Tibial nerve (tissue), 4 donors: ENCODE results near the gene TRIM77. TPM values are rescaled to one million over a fixed set of nuclear protein-coding genes. Genes with fewer than 3 reads are reported as not detected.
"Not testable (repeated sequence)": the region's sequence is repeated elsewhere in the genome, so short reads cannot be mapped to it uniquely, and the experiment has no call there.

ENCODE experiments used
- DNase-seq, 2 donors: peaks; one replicate each; pipeline ENCODE4 v3.0.0-alpha.2; 2019; ENCODE audit warnings: low spot score in 2 of 2
- H3K27ac ChIP-seq, 4 donors: fragments of 200-600 bp; sonication (generic) in 3 of 4; one replicate each; pipeline ENCODE4 v1.5.1; 2017 to 2019; ENCODE audit warnings: mild to moderate bottlenecking in 1 of 4
- H3K27me3 ChIP-seq, 2 donors: fragments of 200-600 bp; sonication (generic) in 1 of 2; one replicate each; pipeline versions ENCODE4 v1.5.1 to v1.6.0; 2017 to 2019
- H3K36me3 ChIP-seq, 3 donors: fragments of 200-600 bp; sonication (generic); one replicate each; pipeline ENCODE4 v1.5.1; 2018 to 2019
- H3K4me1 ChIP-seq, 4 donors: fragments of 200-600 bp; sonication (generic) in 3 of 4; one replicate each; pipeline ENCODE4 v1.5.1; 2017 to 2019
- H3K4me3 ChIP-seq, 4 donors: fragments of 200-600 bp; sonication (generic) in 3 of 4; one replicate each; pipeline ENCODE4 v1.5.1; 2017 to 2019; ENCODE audit warnings: mild to moderate bottlenecking in 1 of 4, moderate library complexity in 1 of 4
- H3K9me3 ChIP-seq, 4 donors: fragments of 200-600 bp; sonication (generic) in 3 of 4; one replicate each; pipeline ENCODE4 v1.5.1; 2017 to 2019
- EP300 ChIP-seq, 2 donors: sonication (generic); formaldehyde crosslinking; IDR thresholded peaks; one replicate each; pipeline ENCODE4 v1.6.1; 2017; ENCODE audit warnings: antibody characterized with exemption in 2 of 2, mild to moderate bottlenecking in 1 of 2
- POLR2A ChIP-seq, 2 donors: fragments of 450-650 bp; IDR thresholded peaks; one replicate each; pipeline ENCODE4 v1.6.1; 2017; ENCODE audit warnings: antibody characterized with exemption in 2 of 2, mild to moderate bottlenecking in 2 of 2, moderate library complexity in 2 of 2
- WGBS, 2 donors: methylation state at CpG; one replicate each; pipeline ENCODE4 v1.1.5; 2018; 5-methylcytosine and 5-hydroxymethylcytosine counted together
- total RNA-seq, 4 donors: library from RNA; depleted of rRNA; stranded (reverse); fragments of >200 nt; gene quantifications; one replicate each; pipeline ENCODE4 v1.1.0, GENCODE V29; 2016
- TF ChIP-seq, protein P1 (sequence below), 5 experiments: fragments of 200-600 bp in 3 of 5; fragments of 450-650 bp in 2 of 5; sonication (generic) in 3 of 5; IDR thresholded peaks; one replicate each; pipeline ENCODE4 v1.5.1; 2016 to 2019; ENCODE audit warnings: antibody characterized with exemption in 5 of 5, mild to moderate bottlenecking in 3 of 5, moderate library complexity in 2 of 5

TRIM77 gene, protein sequence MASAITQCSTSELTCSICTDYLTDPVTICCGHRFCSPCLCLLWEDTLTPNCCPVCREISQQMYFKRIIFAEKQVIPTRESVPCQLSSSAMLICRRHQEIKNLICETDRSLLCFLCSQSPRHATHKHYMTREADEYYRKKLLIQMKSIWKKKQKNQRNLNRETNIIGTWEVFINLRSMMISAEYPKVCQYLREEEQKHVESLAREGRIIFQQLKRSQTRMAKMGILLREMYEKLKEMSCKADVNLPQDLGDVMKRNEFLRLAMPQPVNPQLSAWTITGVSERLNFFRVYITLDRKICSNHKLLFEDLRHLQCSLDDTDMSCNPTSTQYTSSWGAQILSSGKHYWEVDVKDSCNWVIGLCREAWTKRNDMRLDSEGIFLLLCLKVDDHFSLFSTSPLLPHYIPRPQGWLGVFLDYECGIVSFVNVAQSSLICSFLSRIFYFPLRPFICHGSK
- not detected for total RNA-seq

DNA sequence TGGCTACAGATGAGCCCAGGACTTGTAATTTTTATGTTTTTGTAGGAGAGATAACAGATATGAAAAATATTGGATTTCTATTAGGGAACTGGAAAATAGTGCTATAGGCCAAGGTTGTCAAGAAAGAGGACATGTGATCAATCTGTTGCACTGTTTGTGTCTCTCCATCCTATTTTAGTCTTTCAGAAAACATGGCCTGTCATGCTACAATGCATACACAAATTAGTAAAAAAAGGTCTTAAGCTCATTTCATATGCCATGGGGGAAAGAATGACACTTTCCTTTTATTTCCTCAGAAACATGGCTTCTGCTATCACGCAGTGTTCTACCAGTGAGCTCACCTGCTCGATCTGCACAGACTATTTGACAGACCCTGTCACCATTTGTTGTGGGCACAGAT is at the start of gene TRIM77:
TSS of gene TRIM77 (plus strand) at position 301 of the 400 bp plus-strand sequence. CDS start at position 301, 0 bp downstream.
- H3K27me3 ChIP-seq, DNase-seq, H3K4me3 ChIP-seq, H3K27ac ChIP-seq, H3K4me1 ChIP-seq, H3K9me3 ChIP-seq, H3K36me3 ChIP-seq: not testable (repeated sequence)
- WGBS, 2 donors, result 86 to 92% methylated on average over 2 of the region's 2 CpGs

DNA sequence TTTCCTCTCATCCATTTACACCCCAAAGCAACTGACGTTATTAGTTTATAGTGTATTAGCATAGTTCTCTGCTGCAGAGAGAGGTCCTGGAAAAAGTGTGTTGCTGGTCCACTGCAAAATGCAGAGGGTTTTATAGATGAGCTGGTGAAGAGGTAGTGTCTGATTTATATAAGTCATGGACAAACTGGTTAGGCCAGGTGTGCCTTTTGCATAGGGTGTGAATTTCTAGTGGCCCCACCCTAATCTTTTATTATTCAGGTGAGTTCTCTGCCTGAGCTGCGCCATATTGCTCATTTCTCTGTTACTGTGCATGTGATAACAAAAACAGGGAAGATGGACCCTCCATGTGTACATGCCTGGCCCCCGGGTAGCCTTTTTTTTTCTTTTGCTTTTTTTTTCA is 43.1 kb upstream of the TRIM77 start:
- H3K27ac ChIP-seq, result no peak overlapping the region
- H3K36me3 ChIP-seq, result no peaks in the 10 kb centered on the region
- DNase-seq, result no peak
- no peaks in the 10 kb centered on the region for H3K9me3 ChIP-seq
- no peak for TF ChIP-seq POLR2A (IDR thresholded peaks at IDR 0.05)
- TF ChIP-seq, protein P1, sequence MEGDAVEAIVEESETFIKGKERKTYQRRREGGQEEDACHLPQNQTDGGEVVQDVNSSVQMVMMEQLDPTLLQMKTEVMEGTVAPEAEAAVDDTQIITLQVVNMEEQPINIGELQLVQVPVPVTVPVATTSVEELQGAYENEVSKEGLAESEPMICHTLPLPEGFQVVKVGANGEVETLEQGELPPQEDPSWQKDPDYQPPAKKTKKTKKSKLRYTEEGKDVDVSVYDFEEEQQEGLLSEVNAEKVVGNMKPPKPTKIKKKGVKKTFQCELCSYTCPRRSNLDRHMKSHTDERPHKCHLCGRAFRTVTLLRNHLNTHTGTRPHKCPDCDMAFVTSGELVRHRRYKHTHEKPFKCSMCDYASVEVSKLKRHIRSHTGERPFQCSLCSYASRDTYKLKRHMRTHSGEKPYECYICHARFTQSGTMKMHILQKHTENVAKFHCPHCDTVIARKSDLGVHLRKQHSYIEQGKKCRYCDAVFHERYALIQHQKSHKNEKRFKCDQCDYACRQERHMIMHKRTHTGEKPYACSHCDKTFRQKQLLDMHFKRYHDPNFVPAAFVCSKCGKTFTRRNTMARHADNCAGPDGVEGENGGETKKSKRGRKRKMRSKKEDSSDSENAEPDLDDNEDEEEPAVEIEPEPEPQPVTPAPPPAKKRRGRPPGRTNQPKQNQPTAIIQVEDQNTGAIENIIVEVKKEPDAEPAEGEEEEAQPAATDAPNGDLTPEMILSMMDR (IDR thresholded peaks at IDR 0.05), result no peak
- no peak for TF ChIP-seq EP300 (IDR thresholded peaks at IDR 0.05)
- 88 to 95% methylated on average over 3 of the region's 3 CpGs for WGBS, 2 donors
- H3K27me3 ChIP-seq, result no peaks in the 10 kb centered on the region
- H3K4me3 ChIP-seq, result no peak overlapping the region
- H3K4me1 ChIP-seq, result no peaks in the 10 kb centered on the region

DNA sequence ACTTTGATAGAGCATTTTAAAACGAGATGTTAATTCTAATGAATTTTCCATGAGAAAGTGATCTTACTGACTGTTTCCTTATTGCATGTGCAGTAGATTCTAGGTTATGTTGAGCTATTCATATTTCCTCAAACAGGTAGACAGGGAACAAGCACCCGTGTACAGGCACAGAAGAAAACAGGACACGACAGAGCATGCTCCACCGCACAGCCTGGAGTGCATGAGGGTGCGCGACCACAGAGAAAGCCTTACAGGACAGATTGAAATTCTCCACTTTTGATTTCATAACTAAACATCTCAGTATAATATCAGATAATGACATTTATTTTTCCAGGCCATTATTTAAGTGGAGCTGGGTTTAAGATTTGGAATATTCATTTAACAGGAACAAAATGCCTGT is 41.9 kb upstream of the TRIM77 start:
- H3K4me3 ChIP-seq, H3K27ac ChIP-seq, H3K9me3 ChIP-seq, H3K36me3 ChIP-seq, DNase-seq, H3K4me1 ChIP-seq, H3K27me3 ChIP-seq: not testable (repeated sequence)
- WGBS, 2 donors, result 89 to 91% methylated on average over 6 of the region's 6 CpGs

DNA sequence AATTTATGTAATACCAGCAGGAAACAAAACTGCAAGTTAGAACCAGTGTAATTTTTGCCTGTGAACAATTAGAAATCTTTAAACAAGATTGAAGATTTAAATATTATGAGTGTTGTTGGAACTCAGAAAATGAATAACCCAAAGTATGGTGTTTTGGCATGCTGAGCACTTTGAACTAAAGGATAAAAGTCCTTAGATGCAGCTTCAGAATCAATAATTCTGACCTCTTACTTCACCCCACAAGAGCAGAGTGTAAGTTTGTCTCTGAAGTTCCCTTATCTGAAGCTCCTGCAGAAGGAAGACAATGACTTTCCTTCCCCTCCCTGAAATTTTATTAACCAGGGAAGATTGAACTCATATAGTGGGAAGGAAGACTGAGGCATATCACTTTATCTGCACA is 40.5 kb upstream of the TRIM77 start:
- H3K9me3 ChIP-seq, H3K27ac ChIP-seq, H3K4me1 ChIP-seq, DNase-seq, H3K36me3 ChIP-seq, H3K27me3 ChIP-seq, H3K4me3 ChIP-seq: not testable (repeated sequence)

DNA sequence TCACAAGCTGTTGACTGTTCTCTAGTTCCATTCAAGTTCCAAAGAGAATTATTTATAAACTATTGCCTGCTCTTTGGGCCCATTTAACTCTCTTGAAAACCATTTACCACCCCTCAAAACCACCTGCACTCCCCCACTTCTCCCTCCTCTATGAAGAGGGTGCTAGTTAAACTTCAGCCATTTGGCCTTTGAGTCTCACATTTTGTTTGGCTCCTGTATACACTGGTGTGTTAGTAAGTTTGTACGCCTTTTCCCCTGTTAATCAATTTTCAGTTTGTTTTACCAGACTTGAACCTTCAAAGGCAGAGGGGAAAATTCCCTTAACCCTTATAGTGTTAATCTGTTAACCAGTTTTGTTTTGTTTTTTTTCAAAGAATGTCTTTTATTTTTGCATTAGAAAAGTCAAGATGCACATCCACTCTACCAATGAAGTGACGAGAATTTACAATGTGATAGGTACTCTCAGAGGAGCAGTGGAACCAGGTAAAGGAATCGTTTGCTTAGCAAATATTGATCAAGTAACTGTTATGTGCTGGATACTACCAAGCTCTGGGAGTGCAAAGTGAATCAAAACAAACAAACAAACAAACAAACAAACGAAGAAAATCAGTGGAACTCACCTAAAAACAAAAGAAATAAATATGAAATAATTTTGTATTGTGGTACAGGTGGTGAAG is 40.0 kb upstream of the TRIM77 start:
- DNase-seq, H3K27me3 ChIP-seq, H3K4me3 ChIP-seq, H3K27ac ChIP-seq, H3K36me3 ChIP-seq, H3K4me1 ChIP-seq, H3K9me3 ChIP-seq: not testable (repeated sequence)
- 82 to 83% methylated on average over 4 of the region's 4 CpGs for WGBS, 2 donors

DNA sequence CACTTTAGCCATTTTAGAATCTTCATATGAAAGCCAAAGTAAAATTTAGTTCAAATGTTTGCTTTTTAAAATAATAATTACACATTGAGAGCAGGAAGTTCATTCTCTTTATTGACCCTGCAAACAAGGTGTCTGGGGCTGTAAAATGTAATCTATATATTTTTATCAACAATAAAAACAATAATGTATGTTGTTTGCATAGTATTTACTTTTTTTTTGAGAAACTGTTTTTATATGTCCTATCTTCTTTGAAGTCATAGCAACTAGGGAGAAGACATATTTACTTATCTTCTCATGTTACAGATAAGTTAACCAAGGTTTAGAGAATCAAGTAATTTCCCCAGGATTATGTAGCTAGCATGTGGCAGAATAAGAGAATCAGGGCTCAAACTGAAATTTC is 37.6 kb upstream of the TRIM77 start:
- not testable (repeated sequence) for H3K4me3 ChIP-seq

DNA sequence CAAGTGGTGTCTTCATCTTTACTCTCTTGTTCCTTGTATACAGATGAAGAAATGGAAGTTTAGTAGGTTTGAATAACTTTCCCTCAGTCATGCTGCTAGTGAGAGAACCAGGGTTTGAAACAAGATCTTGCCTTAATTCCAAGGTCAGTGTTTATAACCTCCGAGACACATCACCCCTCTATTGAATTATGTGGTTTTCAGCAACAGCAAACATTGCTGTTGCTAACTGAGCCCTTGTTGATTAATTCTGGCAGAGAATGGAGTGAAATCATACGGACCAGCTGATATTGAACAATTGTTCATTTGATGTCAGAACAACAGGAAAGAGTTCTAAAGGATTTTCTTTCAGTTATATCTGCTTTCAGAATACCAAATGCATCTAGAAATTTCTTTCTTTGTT is 36.7 kb upstream of the TRIM77 start:
- not testable (repeated sequence) for H3K27ac ChIP-seq, DNase-seq
- 12 to 13% methylated on average over 2 of the region's 2 CpGs for WGBS, 2 donors

More for the DNA sequence above, 37.6 kb upstream of the TRIM77 start:
- not testable (repeated sequence) for DNase-seq, H3K27ac ChIP-seq, H3K4me1 ChIP-seq, H3K27me3 ChIP-seq, H3K36me3 ChIP-seq, H3K9me3 ChIP-seq

DNA sequence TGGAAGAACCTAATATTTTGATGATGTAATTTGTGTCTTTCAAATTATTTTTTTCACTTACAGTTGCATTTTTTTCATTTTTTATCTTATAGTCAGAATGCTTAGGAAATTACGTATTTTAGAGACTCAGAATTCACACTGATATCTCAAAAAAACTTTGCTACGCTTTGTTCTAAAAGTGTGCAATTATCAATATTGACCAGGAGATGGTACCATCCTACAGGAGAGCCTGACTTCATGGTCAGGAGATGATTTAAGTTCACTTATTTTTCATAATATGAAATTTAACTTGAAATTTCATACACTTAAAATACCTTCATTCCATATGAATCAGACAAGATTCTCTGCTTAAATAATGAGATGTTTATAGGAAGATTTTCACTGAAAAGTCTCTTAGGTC is 34.7 kb upstream of the TRIM77 start:
- DNase-seq, H3K27me3 ChIP-seq, H3K9me3 ChIP-seq, H3K36me3 ChIP-seq, H3K4me1 ChIP-seq, H3K27ac ChIP-seq, H3K4me3 ChIP-seq: not testable (repeated sequence)
- WGBS, 2 donors, result 47 to 63% methylated on average over 2 of the region's 2 CpGs

More for the DNA sequence above, 36.7 kb upstream of the TRIM77 start:
- not testable (repeated sequence) for H3K4me3 ChIP-seq, H3K36me3 ChIP-seq, H3K27me3 ChIP-seq, H3K4me1 ChIP-seq, H3K9me3 ChIP-seq

DNA sequence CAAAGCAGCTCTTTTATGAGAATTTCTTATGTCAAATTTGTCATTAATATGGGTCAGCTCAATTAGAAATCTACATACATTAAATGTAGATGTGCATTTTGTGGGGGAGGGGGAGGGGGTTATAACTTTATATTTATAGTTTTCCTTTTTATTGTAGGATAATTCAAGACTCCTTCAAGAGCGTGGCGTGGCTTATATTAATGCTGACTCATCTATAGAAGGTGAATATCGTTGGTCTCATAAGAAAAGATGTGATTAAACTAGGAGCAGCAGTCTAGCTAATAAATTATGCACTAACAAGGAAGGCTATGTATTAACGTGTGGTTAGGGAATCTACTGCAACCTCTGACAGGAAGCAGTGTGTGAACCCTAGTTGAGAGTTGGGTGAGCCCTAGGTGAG is 34.2 kb upstream of the TRIM77 start:
- H3K27ac ChIP-seq, H3K9me3 ChIP-seq, DNase-seq, H3K27me3 ChIP-seq, H3K36me3 ChIP-seq, H3K4me3 ChIP-seq, H3K4me1 ChIP-seq: not testable (repeated sequence)
- 47 to 49% methylated on average over 4 of the region's 4 CpGs for WGBS, 2 donors

DNA sequence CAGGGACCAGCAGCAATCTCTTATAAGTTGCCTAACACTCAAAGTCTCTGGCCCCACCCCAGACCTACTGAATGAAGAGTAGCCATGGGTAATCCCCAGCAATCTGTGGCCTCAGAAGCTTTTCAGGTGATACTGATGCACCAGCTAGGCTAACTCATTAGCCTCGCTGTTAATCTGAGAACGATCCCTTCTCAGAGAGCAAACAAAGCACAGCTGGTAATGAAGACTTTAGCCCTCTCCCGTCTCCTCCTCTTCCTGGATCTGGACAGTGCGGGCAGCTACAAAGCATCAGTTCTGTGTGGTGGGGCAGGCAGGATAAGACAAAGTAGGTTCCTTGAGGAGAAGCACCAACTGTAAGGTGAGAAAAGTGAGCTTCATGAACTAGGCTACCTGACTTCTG is 3.0 kb upstream of the TRIM77 start:
- not testable (repeated sequence) for H3K36me3 ChIP-seq, H3K4me1 ChIP-seq, H3K4me3 ChIP-seq, H3K27me3 ChIP-seq, H3K27ac ChIP-seq, DNase-seq, H3K9me3 ChIP-seq
- 73 to 79% methylated on average over 4 of the region's 4 CpGs for WGBS, 2 donors

DNA sequence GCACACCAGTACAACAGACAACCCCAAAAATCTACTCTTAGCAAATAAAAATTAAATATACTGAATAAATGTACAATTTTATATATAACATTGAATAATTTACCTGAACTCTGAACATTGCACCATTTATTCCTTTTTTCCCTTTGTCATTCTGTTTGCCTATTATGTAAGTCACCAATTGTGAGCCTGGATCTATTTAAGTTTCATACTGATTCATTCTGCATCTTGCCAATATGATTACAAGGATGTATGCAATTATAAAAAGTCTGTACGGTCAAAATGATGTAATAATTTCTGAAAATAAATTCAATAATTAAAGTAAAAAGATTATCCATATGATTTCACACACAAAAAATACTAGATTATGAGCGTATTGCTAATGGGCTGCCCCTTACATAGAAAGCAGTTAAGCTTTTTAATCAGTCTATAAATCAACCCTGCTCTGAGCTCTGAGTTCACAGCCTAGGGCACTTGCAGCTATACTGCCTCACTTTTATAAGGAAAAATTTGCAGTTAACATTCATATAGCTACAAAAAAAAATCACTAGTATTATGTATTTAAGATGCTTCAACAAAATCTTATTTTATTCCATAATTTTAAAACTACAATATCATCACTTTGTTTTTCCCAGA is 14.9 kb downstream of the TRIM77 start:
- not testable (repeated sequence) for H3K27me3 ChIP-seq, H3K27ac ChIP-seq, H3K4me1 ChIP-seq, H3K4me3 ChIP-seq, DNase-seq, H3K36me3 ChIP-seq, H3K9me3 ChIP-seq
- WGBS, 2 donors, result 44 to 53% methylated on average over 2 of the region's 2 CpGs

DNA sequence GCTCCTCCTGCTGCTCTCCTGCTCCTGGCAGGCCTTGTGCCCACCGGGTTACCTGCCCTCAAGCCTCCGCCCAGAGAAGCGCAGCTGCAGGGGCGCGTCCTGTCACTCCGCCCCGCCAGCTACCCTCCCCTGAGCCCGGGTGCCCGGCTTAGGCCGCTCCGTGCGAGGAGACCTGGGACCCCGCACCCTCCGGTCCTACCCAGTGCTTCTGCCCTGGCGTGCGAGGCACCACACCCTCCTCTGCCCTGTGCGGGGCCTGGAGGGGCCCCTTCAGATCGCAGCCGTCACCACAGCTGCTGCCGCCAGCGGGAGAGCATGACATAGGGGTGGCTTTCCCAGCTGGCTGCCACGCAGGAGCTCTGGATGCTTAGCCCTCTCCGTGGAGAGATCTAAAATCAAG is 20.1 kb downstream of the TRIM77 start:
- not testable (repeated sequence) for H3K36me3 ChIP-seq, H3K4me1 ChIP-seq, H3K9me3 ChIP-seq, H3K27me3 ChIP-seq, H3K27ac ChIP-seq, H3K4me3 ChIP-seq, DNase-seq
- 91% methylated on average over 13 to 23 of the region's 23 CpGs for WGBS, 2 donors
